IMR-90 (cell line): ENCODE results near the gene PCDHB15. TPM values are rescaled to one million over a fixed set of nuclear protein-coding genes. Genes with fewer than 3 reads are reported as not detected.

Source experiments
- ATAC-seq: fragments of 200-7000 bp; cut with Tn5 transposase; 2 replicates; pipeline ENCODE4 v1.9.1; 2020; ENCODE audit warnings: low read depth, mild to moderate bottlenecking, moderate library complexity
- BruUV-seq: library from RNA; stranded (reverse); fragments of 400-500 nt; replicated peaks from 2 replicates; lab custom pipeline; 2021; lab: Mats Ljungman, UMichigan
- CTCF ChIA-PET: fragments of 300-600 bp; formaldehyde crosslinking; extraction: SDS; loops from one replicate; lab custom pipeline; 2021; ENCODE audit warnings: antibody characterized with exemption; lab: Yijun Ruan, JAX
- POLR2A ChIA-PET: fragments of 300-600 bp; sonication (Branson Sonifier 250); formaldehyde crosslinking; loops from one replicate; lab custom pipeline; 2022; ENCODE audit warnings: antibody characterized with exemption; ENCODE audit not compliant: unreplicated experiment; lab: Charles Lee
- DNase-seq: peaks from one replicate; pipeline ENCODE4 v3.0.0; 2013
- H2AFZ ChIP-seq: replicated peaks from 2 replicates; pipeline ENCODE3; 2013; ENCODE audit warnings: low read length, mild to moderate bottlenecking; ENCODE audit not compliant: poor library complexity
- H2AK5ac ChIP-seq: 2 replicates; pipeline ENCODE4 v1.6.1; 2013; ENCODE audit warnings: low read depth, low read length, inconsistent platforms
- H2AK9ac ChIP-seq: replicated peaks from 2 replicates; pipeline ENCODE3; 2013; ENCODE audit warnings: mild to moderate bottlenecking, low read depth, low read length, moderate library complexity; ENCODE audit not compliant: poor library complexity
- H2BK120ac ChIP-seq: 2 replicates; pipeline ENCODE4 v1.6.1; 2013; ENCODE audit warnings: low read depth, low read length, inconsistent platforms
- H2BK15ac ChIP-seq: 3 replicates; pipeline ENCODE4 v1.6.1; 2013; ENCODE audit warnings: low read depth, low read length, inconsistent platforms
- H2BK20ac ChIP-seq: 2 replicates; pipeline ENCODE4 v1.6.1; 2013; ENCODE audit warnings: low read depth, mild to moderate bottlenecking, inconsistent platforms, low read length, moderate library complexity
- H2BK5ac ChIP-seq: 2 replicates; pipeline ENCODE4 v1.6.1; 2013; ENCODE audit warnings: mild to moderate bottlenecking, low read depth, low read length, inconsistent platforms; ENCODE audit not compliant: poor library complexity, severe bottlenecking
- H3K14ac ChIP-seq: replicated peaks from 2 replicates; pipeline ENCODE4 v1.6.1; 2013; ENCODE audit warnings: low read depth, low read length, inconsistent platforms
- H3K18ac ChIP-seq: 2 replicates; pipeline ENCODE4 v1.6.1; 2013; ENCODE audit warnings: low read depth, low read length, control low read depth
- H3K23ac ChIP-seq: 2 replicates; pipeline ENCODE4 v1.6.1; 2013; ENCODE audit warnings: low read depth, low read length, inconsistent platforms
- H3K27ac ChIP-seq: 2 replicates; pipeline ENCODE4 v1.5.1; 2013; ENCODE audit warnings: mild to moderate bottlenecking, control low read depth, low read length; ENCODE audit not compliant: insufficient read depth
- H3K27me3 ChIP-seq: 2 replicates; pipeline ENCODE4 v1.6.1; 2013; ENCODE audit warnings: low read length; ENCODE audit not compliant: control insufficient read depth, insufficient read depth
- H3K36me3 ChIP-seq: 2 replicates; pipeline ENCODE4 v1.6.1; 2013; ENCODE audit warnings: low read length, mixed read lengths; ENCODE audit not compliant: control insufficient read depth, insufficient read depth
- H3K4ac ChIP-seq: 2 replicates; pipeline ENCODE4 v1.6.1; 2013; ENCODE audit warnings: low read depth, low read length, inconsistent platforms
- H3K4me1 ChIP-seq: 2 replicates; pipeline ENCODE4 v1.6.1; 2013; ENCODE audit warnings: low read length, mixed read lengths; ENCODE audit not compliant: control insufficient read depth, insufficient read depth
- H3K4me2 ChIP-seq: 2 replicates; pipeline ENCODE4 v1.6.1; 2013; ENCODE audit warnings: low read depth, mild to moderate bottlenecking, control low read depth, low read length, moderate library complexity
- H3K4me3 ChIP-seq: 2 replicates; pipeline ENCODE4 v1.5.1; 2013; ENCODE audit warnings: low read depth, mild to moderate bottlenecking, control low read depth, low read length, moderate library complexity; ENCODE audit not compliant: insufficient read depth
- H3K56ac ChIP-seq: 2 replicates; pipeline ENCODE4 v1.6.1; 2013; ENCODE audit warnings: low read length, inconsistent platforms; ENCODE audit not compliant: insufficient read depth; ENCODE audit errors: extremely low read depth
- H3K79me1 ChIP-seq, 2 experiments: 2 replicates each; pipeline ENCODE4 v1.6.1; 2013; ENCODE audit warnings: low read length in 2 of 2, inconsistent platforms in 1 of 2, low read depth in 1 of 2
- H3K9ac ChIP-seq: 2 replicates; pipeline ENCODE4 v1.6.1; 2013; ENCODE audit warnings: low read depth, low read length, control low read depth
- H3K9me1 ChIP-seq: 2 replicates; pipeline ENCODE4 v1.6.1; 2013; ENCODE audit warnings: low read length, inconsistent platforms; ENCODE audit not compliant: insufficient read depth
- H3K9me3 ChIP-seq: 2 replicates; pipeline ENCODE4 v1.6.1; 2013; ENCODE audit warnings: low read length; ENCODE audit not compliant: control insufficient read depth, insufficient read depth
- H4K20me1 ChIP-seq: 2 replicates; pipeline ENCODE4 v1.6.1; 2013; ENCODE audit warnings: low read length, inconsistent platforms; ENCODE audit not compliant: insufficient read depth
- H4K5ac ChIP-seq: 2 replicates; pipeline ENCODE4 v1.6.1; 2013; ENCODE audit warnings: mild to moderate bottlenecking, low read depth, low read length, control low read depth
- H4K8ac ChIP-seq, 2 experiments: 2 replicates each; pipeline ENCODE4 v1.6.1; 2013; ENCODE audit warnings: low read depth in 2 of 2, low read length in 2 of 2, control low read depth in 1 of 2, inconsistent platforms in 1 of 2
- H4K91ac ChIP-seq: 2 replicates; pipeline ENCODE4 v1.6.1; 2013; ENCODE audit warnings: low read depth, low read length, inconsistent platforms; ENCODE audit not compliant: insufficient read depth
- CEBPB ChIP-seq: IDR thresholded peaks from 2 replicates; pipeline ENCODE4 v1.6.1; 2012; ENCODE audit warnings: low read depth, low read length, improper control_type of control experiment
- CHD1 ChIP-seq: IDR thresholded peaks from 2 replicates; pipeline ENCODE4 v1.6.1; 2012; ENCODE audit warnings: low read depth, low read length, improper control_type of control experiment
- FOS ChIP-seq: fragments of 150-350 bp; IDR thresholded peaks from 2 replicates; pipeline ENCODE4 v1.6.1; 2016; ENCODE audit warnings: low read depth, low read length
- MAFK ChIP-seq: IDR thresholded peaks from 2 replicates; pipeline ENCODE4 v1.6.1; 2012; ENCODE audit warnings: low read depth, low read length, improper control_type of control experiment
- MAZ ChIP-seq: IDR thresholded peaks from 2 replicates; pipeline ENCODE4 v1.6.1; 2012; ENCODE audit warnings: low read depth, mild to moderate bottlenecking, low read length, improper control_type of control experiment, moderate library complexity, borderline replicate concordance
- NFE2L2 ChIP-seq: fragments of 150-350 bp; IDR thresholded peaks from 2 replicates; pipeline ENCODE4 v1.6.1; 2016; ENCODE audit warnings: low read depth, mild to moderate bottlenecking, low read length
- RCOR1 ChIP-seq: IDR thresholded peaks from 2 replicates; pipeline ENCODE4 v1.6.1; 2012; ENCODE audit warnings: mild to moderate bottlenecking, low read length, improper control_type of control experiment; ENCODE audit not compliant: insufficient replicate concordance
- RFX5 ChIP-seq: IDR thresholded peaks from 2 replicates; pipeline ENCODE4 v1.8.0; 2012; ENCODE audit warnings: low read depth, mild to moderate bottlenecking, low read length, moderate library complexity
- SMC3 ChIP-seq: fragments of 150-350 bp; IDR thresholded peaks from 2 replicates; pipeline ENCODE4 v1.6.1; 2016; ENCODE audit warnings: low read depth, mild to moderate bottlenecking, antibody characterized with exemption, low read length, moderate library complexity
- WGBS, 2 experiments: methylation state at CpG; one replicate each; pipeline versions ENCODE4 v1.1.5 to v1.1.7; 2013; ENCODE audit warnings: missing lambda C conversion rate in 2 of 2; ENCODE audit not compliant: insufficient read length in 1 of 2; ENCODE audit errors: extremely low coverage in 2 of 2; 5-methylcytosine and 5-hydroxymethylcytosine counted together
- dilution Hi-C: fragments of 300-500 bp; cut with HindIII; formaldehyde crosslinking; loops from one replicate; pipeline ENCODE4 v1.14.3; 2018; ENCODE audit warnings: low sequenced_read_pairs; ENCODE audit not compliant: unreplicated experiment
- in situ Hi-C: fragments of 300-500 bp; cut with MboI; formaldehyde crosslinking; loops from 3 replicates; pipeline ENCODE4 v1.14.3; 2019; ENCODE audit warnings: low sequenced_read_pairs, inconsistent platforms, mixed read lengths
- intact Hi-C: fragments of 100-400 bp; cut with micrococcal nuclease; formaldehyde crosslinking; loops from 2 replicates; pipeline ENCODE4 v1.10.0; 2022
- polyA plus RNA-seq, 3 experiments: library from polyadenylated mRNA; depleted of rRNA; stranded (reverse); fragments of >200 nt; gene quantifications; 2 replicates each; pipeline ENCODE4 v1.2.3, GENCODE V29; 2012; ENCODE audit warnings: low replicate concordance in 1 of 3
- total RNA-seq: library from RNA; depleted of rRNA; stranded (reverse); fragments of >200 nt; gene quantifications from 2 replicates; pipeline ENCODE4 v1.2.3, GENCODE V29; 2012
- TF ChIP-seq, protein P1 (sequence below): conservative IDR thresholded peaks from 2 replicates; pipeline ENCODE4 v1.5.1; 2012; ENCODE audit warnings: mild to moderate bottlenecking, low read depth, low read length, improper control_type of control experiment
- TF ChIP-seq, protein P2 (sequence below): fragments of 150-350 bp; IDR thresholded peaks from 2 replicates; pipeline ENCODE4 v1.6.1; 2017; ENCODE audit warnings: mild to moderate bottlenecking, antibody characterized with exemption, low read length, low read depth

The PCDHB15 gene
- total and polyA plus RNA-seq, 2 of the 4 experiments (the other 2 are of a cell fraction): 0.17 to 0.18 TPM

DNA sequence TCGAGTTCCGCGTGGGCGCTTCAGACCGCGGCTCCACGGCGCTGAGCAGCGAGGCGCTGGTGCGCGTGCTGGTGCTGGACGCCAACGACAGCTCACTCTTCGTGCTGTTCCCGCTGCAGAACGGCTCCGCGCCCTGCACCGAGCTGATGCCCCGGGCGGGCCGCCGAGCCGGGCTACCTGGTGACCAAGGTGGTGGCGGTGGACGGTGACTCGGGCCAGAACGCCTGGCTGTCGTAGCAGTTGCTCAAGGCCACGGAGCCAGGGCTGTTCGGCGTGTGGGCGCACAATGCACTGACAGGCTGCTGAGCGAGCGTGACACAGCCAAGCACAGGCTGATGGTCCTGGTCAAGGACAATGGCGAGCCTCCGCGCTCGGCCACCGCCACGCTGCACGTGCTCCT is 3.7 kb upstream of the PCDHB15 start:
- no peak overlapping the region for H2BK120ac ChIP-seq
- no peak overlapping the region for H2AFZ ChIP-seq
- no peak for ATAC-seq
- H3K4me1 ChIP-seq: no peaks in the 10 kb centered on the region
- BruUV-seq: no TSS peak
- no peak overlapping the region for H4K5ac ChIP-seq
- peaks cover 39% of the 10 kb centered on the region for H3K9me3 ChIP-seq
- H2AK5ac ChIP-seq: no peak overlapping the region
- dilution Hi-C loops: no loop called here
- no peak overlapping the region for H3K4me3 ChIP-seq
- ChIA-PET CTCF (no interaction called here), POLR2A (no interaction called here)
- no peaks in the 10 kb centered on the region for H3K9me1 ChIP-seq
- DNase-seq: no peak
- no peak overlapping the region for H4K91ac ChIP-seq
- no peak overlapping the region for H4K8ac ChIP-seq
- no peak overlapping the region for H3K56ac ChIP-seq
- intact Hi-C loops: no loop called here
- no peak overlapping the region for H3K14ac ChIP-seq
- H3K4me2 ChIP-seq: no peak overlapping the region
- in situ Hi-C loops: no loop called here
- H2BK5ac ChIP-seq: no peak overlapping the region
- H3K4ac ChIP-seq: no peak overlapping the region
- no peak overlapping the region for H2BK15ac ChIP-seq
- 15% methylated on average over 12 of the region's 43 CpGs; no CpG with 5 or more reads in 1 of the 2 experiments for WGBS, 2 experiments
- no peaks in the 10 kb centered on the region for H4K20me1 ChIP-seq
- no peak overlapping the region for H3K27ac ChIP-seq
- H3K23ac ChIP-seq: no peak overlapping the region
- H3K79me1 ChIP-seq: no peaks in the 10 kb centered on the region
- no peak overlapping the region for H2BK20ac ChIP-seq
- H3K18ac ChIP-seq: no peak overlapping the region
- H3K9ac ChIP-seq: no peak overlapping the region
- TF ChIP-seq, protein P1, sequence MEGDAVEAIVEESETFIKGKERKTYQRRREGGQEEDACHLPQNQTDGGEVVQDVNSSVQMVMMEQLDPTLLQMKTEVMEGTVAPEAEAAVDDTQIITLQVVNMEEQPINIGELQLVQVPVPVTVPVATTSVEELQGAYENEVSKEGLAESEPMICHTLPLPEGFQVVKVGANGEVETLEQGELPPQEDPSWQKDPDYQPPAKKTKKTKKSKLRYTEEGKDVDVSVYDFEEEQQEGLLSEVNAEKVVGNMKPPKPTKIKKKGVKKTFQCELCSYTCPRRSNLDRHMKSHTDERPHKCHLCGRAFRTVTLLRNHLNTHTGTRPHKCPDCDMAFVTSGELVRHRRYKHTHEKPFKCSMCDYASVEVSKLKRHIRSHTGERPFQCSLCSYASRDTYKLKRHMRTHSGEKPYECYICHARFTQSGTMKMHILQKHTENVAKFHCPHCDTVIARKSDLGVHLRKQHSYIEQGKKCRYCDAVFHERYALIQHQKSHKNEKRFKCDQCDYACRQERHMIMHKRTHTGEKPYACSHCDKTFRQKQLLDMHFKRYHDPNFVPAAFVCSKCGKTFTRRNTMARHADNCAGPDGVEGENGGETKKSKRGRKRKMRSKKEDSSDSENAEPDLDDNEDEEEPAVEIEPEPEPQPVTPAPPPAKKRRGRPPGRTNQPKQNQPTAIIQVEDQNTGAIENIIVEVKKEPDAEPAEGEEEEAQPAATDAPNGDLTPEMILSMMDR: no peak
- no peak for TF ChIP-seq CEBPB
- TF ChIP-seq RCOR1: no peak
- TF ChIP-seq MAFK: no peak
- TF ChIP-seq, protein P2, sequence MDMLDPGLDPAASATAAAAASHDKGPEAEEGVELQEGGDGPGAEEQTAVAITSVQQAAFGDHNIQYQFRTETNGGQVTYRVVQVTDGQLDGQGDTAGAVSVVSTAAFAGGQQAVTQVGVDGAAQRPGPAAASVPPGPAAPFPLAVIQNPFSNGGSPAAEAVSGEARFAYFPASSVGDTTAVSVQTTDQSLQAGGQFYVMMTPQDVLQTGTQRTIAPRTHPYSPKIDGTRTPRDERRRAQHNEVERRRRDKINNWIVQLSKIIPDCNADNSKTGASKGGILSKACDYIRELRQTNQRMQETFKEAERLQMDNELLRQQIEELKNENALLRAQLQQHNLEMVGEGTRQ: no peak
- no peak for TF ChIP-seq SMC3
- TF ChIP-seq RFX5: no peak
- TF ChIP-seq CHD1: no peak
- no peak for TF ChIP-seq NFE2L2
- TF ChIP-seq FOS: no peak
- TF ChIP-seq MAZ: no peak
- H2AK9ac ChIP-seq: no peak overlapping the region
- no peaks in the 10 kb centered on the region for H3K27me3 ChIP-seq
- H3K36me3 ChIP-seq: no peaks in the 10 kb centered on the region
